Keratinocyte (primary cell): ENCODE results near the gene SYNJ2. TPM values are rescaled to one million over a fixed set of nuclear protein-coding genes. Genes with fewer than 3 reads are reported as not detected.

Experiments used
- DNase-seq: peaks from one replicate; pipeline ENCODE4 v3.0.0-alpha.2; 2011; ENCODE audit warnings: low read depth, missing footprints, low spot score
- FAIRE-seq: peaks from 2 replicates; lab custom pipeline; 2011; peaks lifted over from hg19 to GRCh38; lab: Jason Lieb, UNC
- H2AFZ ChIP-seq: 2 replicates; pipeline ENCODE4 v1.6.0; 2012; ENCODE audit warnings: low read length, control low read depth, inconsistent platforms; ENCODE audit not compliant: control insufficient read depth
- H3K27ac ChIP-seq: 2 replicates; pipeline ENCODE4 v1.5.1; 2011; ENCODE audit warnings: low read length; ENCODE audit not compliant: control insufficient read depth, insufficient read depth
- H3K27me3 ChIP-seq: 3 replicates; pipeline ENCODE4 v1.6.0; 2011; ENCODE audit warnings: low read length; ENCODE audit not compliant: control insufficient read depth, insufficient read depth; ENCODE audit errors: extremely low read depth
- H3K36me3 ChIP-seq, 2 experiments: 2 replicates in 1 of 2; 3 replicates in 1 of 2; pipeline ENCODE4 v1.5.1; 2011; ENCODE audit warnings: low read length in 2 of 2, mild to moderate bottlenecking in 1 of 2; ENCODE audit not compliant: control insufficient read depth in 2 of 2, insufficient read depth in 2 of 2; ENCODE audit errors: extremely low read depth in 1 of 2
- H3K4me1 ChIP-seq: 3 replicates; pipeline ENCODE4 v1.5.1; 2011; ENCODE audit warnings: low read length; ENCODE audit not compliant: control insufficient read depth, insufficient read depth; ENCODE audit errors: extremely low read depth
- H3K4me2 ChIP-seq: 3 replicates; pipeline ENCODE4 v1.6.0; 2011; ENCODE audit warnings: low read depth, low read length; ENCODE audit not compliant: control insufficient read depth, insufficient read depth; ENCODE audit errors: extremely low read depth
- H3K4me3 ChIP-seq, 3 experiments: fragments of 200-600 bp in 1 of 3; sonication (generic) in 1 of 3; 2 replicates in 2 of 3; 3 replicates in 1 of 3; pipeline ENCODE4 v1.5.1; 2011 to 2016; ENCODE audit warnings: low read length in 3 of 3, mild to moderate bottlenecking in 3 of 3, control low read depth in 2 of 3, inconsistent platforms in 1 of 3, low read depth in 1 of 3, mixed read lengths in 1 of 3, mixed run types in 1 of 3, moderate library complexity in 1 of 3; ENCODE audit not compliant: control insufficient read depth in 2 of 3, insufficient read depth in 2 of 3; ENCODE audit errors: extremely low read depth in 1 of 3
- H3K79me2 ChIP-seq: 2 replicates; pipeline ENCODE4 v1.6.0; 2012; ENCODE audit warnings: low read length; ENCODE audit not compliant: control insufficient read depth, insufficient read depth
- H3K9ac ChIP-seq: 3 replicates; pipeline ENCODE4 v1.6.0; 2011; ENCODE audit warnings: low read length; ENCODE audit not compliant: control insufficient read depth, insufficient read depth; ENCODE audit errors: extremely low read depth
- H3K9me1 ChIP-seq: 3 replicates; pipeline ENCODE4 v1.6.0; 2011; ENCODE audit warnings: low read length; ENCODE audit not compliant: control insufficient read depth, insufficient read depth; ENCODE audit errors: extremely low read depth
- H3K9me3 ChIP-seq: 2 replicates; pipeline ENCODE4 v1.5.1; 2012; ENCODE audit warnings: low read depth, low read length; ENCODE audit not compliant: control insufficient read depth
- H4K20me1 ChIP-seq: 3 replicates; pipeline ENCODE4 v1.6.0; 2011; ENCODE audit warnings: low read length; ENCODE audit not compliant: control insufficient read depth, insufficient read depth; ENCODE audit errors: extremely low read depth
- CTCF ChIP-seq, 3 experiments: IDR thresholded peaks in 1 of 3; conservative IDR thresholded peaks in 1 of 3; optimal IDR thresholded peaks in 1 of 3; 2 replicates in 2 of 3; 3 replicates in 1 of 3; pipeline versions ENCODE3 to v1.5.1; 2011; ENCODE audit warnings: low read length in 3 of 3, mild to moderate bottlenecking in 3 of 3, moderate library complexity in 2 of 3, control low read depth in 1 of 3, inconsistent platforms in 1 of 3; ENCODE audit not compliant: insufficient read depth in 2 of 3; ENCODE audit errors: extremely low read depth in 1 of 3
- EZH2 ChIP-seq: IDR thresholded peaks from one replicate; pipeline ENCODE4 v1.6.1; 2012; ENCODE audit warnings: inconsistent platforms, mild to moderate bottlenecking, low read length, moderate library complexity
- dilution Hi-C: fragments of 300-500 bp; cut with MboI; formaldehyde crosslinking; loops from one replicate; pipeline ENCODE4 v1.7.0; 2020; ENCODE audit warnings: low sequenced_read_pairs; ENCODE audit not compliant: extremely low pct_ligation_motif_present
- polyA plus RNA-seq, 5 experiments: library from polyadenylated mRNA; depleted of rRNA in 3 of 5; stranded (reverse) in 3 of 5; stranded (forward) in 1 of 5; unstranded in 1 of 5; fragments of >200 nt; gene quantifications; 1 replicate in 1 of 5; 2 replicates in 3 of 5; 3 replicates in 1 of 5; pipeline versions ENCODE4 v1.2.1 to v1.2.3, GENCODE V29; 2011 to 2012; ENCODE audit warnings: missing spikeins in 2 of 5, low read depth in 1 of 5, low replicate concordance in 1 of 5

SYNJ2 gene
- polyA plus RNA-seq, 1 donor (not counting 4 experiments of a cell fraction or from before 2014, with no cell fraction given) = 8.6 TPM

DNA sequence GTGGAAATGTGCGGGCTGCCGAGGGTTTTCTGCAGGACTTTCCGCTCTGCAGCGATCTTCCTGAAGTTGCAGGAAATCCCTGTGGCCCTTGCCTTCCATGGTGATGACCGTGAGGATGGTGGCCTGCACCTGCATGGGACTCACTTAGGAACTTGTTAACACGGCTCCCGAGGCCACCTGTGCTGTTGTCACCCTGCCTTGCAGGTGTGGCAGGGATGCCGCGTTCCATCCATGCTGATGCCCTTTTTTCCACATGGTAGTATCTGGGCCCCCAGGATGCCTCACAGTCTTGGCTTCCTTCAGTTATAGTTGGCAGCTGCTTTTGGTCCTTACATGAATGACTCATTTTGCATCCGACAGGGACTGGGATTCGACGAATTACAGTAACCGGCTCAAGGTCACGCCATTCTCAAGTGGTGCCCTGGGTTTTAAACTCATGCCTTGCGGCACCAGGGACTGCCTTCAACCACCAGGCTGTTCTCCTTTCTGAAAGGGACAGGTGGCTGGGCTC is 37.2 kb downstream of the SYNJ2 start:
- Histone ChIP-seq H3K4me1 (no peaks in the 10 kb centered on the region), H4K20me1 (no peaks in the 10 kb centered on the region), H3K27me3 (no peaks in the 10 kb centered on the region), H3K9me3 (no peaks in the 10 kb centered on the region), H2AFZ (no peak overlapping the region), H3K36me3 (no peaks in the 10 kb centered on the region), H3K27ac (no peak overlapping the region), H3K9ac (no peak overlapping the region), H3K9me1 (no peaks in the 10 kb centered on the region), H3K4me3 (no peak overlapping the region), H3K79me2 (peaks cover 6% of the 10 kb centered on the region), H3K4me2 (no peak overlapping the region)
- dilution Hi-C loops = no loop called here
- TF ChIP-seq EZH2 = no peak
- TF ChIP-seq CTCF (optimal IDR thresholded peaks at IDR 0.05 in 1 of 3, IDR thresholded peaks at IDR 0.05 in 1 of 3, conservative IDR thresholded peaks at IDR 0.05 in 1 of 3; ENCODE audit: extremely low read depth in 1 of 3, insufficient read depth in 2 of 3, low read length in 3 of 3) = no peak
- no peak for DNase-seq
- FAIRE-seq = no peak

- FAIRE-seq (no peak), DNase-seq (no peak)
- no peak overlapping the region for H3K9ac ChIP-seq
- no peaks in the 10 kb centered on the region for H3K9me3 ChIP-seq
- H3K27ac ChIP-seq = no peak overlapping the region
- H3K4me2 ChIP-seq = no peak overlapping the region
- H3K9me1 ChIP-seq = no peaks in the 10 kb centered on the region
- peaks cover 5% of the 10 kb centered on the region for H3K79me2 ChIP-seq
- H4K20me1 ChIP-seq = no peaks in the 10 kb centered on the region
- H3K4me1 ChIP-seq = no peaks in the 10 kb centered on the region
- TF ChIP-seq CTCF (optimal IDR thresholded peaks at IDR 0.05 in 1 of 3, IDR thresholded peaks at IDR 0.05 in 1 of 3, conservative IDR thresholded peaks at IDR 0.05 in 1 of 3; ENCODE audit: extremely low read depth in 1 of 3, insufficient read depth in 2 of 3, low read length in 3 of 3) = no peak
- TF ChIP-seq EZH2 = no peak
- H3K4me3 ChIP-seq = no peak overlapping the region
- dilution Hi-C loops = no loop called here
- H3K36me3 ChIP-seq = no peaks in the 10 kb centered on the region
- H2AFZ ChIP-seq = no peak overlapping the region
- H3K27me3 ChIP-seq = no peaks in the 10 kb centered on the region
These were observed 37.8 kb downstream of the SYNJ2 start for GRCh38 chr6:158019416-158019815.
